GM12872 (cell line): ENCODE results near the gene SCAMP2.

Source experiments
- CTCF ChIP-seq: IDR thresholded peaks from 3 replicates; pipeline ENCODE4 v1.5.1; 2011; ENCODE audit warnings: low read depth, mild to moderate bottlenecking, low read length, moderate library complexity; ENCODE audit not compliant: insufficient read depth

SCAMP2 gene

GRCh38 chr15:74839526-74840395 lies 33.4 kb downstream of the SCAMP2 start:
- peak; percentile 42 for TF ChIP-seq CTCF

- TF ChIP-seq CTCF: no peak
Observed at GRCh38 chr15:74838746-74839525, 34.2 kb downstream of the SCAMP2 start.

GRCh38 chr15:74838137-74838516 lies 35.0 kb downstream of the SCAMP2 start:
- TF ChIP-seq CTCF: no peak

GRCh38 chr15:74837482-74838136 lies 35.6 kb downstream of the SCAMP2 start:
- no peak for TF ChIP-seq CTCF

GRCh38 chr15:74836846-74837245 lies 36.3 kb downstream of the SCAMP2 start:
- TF ChIP-seq CTCF: no peak

GRCh38 chr15:74835312-74835823 lies 37.8 kb downstream of the SCAMP2 start:
- peak; percentile 83 for TF ChIP-seq CTCF

GRCh38 chr15:74833376-74834107 lies 39.6 kb downstream of the SCAMP2 start:
- no peak for TF ChIP-seq CTCF
